MM.1S (cell line): Measurements from ENCODE around the gene MAGEA8.

Experiments used
- EZH2 ChIP-seq: fragments of 300-600 bp; sonication (generic); optimal IDR thresholded peaks from 2 replicates; pipeline ENCODE3; 2017; ENCODE audit warnings: low read depth, mild to moderate bottlenecking, antibody characterized with exemption, low read length, mixed read lengths
- EZH2phosphoT487 ChIP-seq: fragments of 300-600 bp; sonication (generic); IDR thresholded peaks from 2 replicates; pipeline ENCODE4 v1.6.1; 2018; ENCODE audit warnings: antibody characterized with exemption, low read length
- TF ChIP-seq, protein P1 (sequence below): fragments of 300-600 bp; sonication (generic); IDR thresholded peaks from 2 replicates; pipeline ENCODE4 v1.5.1; 2016; ENCODE audit warnings: antibody characterized with exemption, low read length, mixed read lengths

DNA sequence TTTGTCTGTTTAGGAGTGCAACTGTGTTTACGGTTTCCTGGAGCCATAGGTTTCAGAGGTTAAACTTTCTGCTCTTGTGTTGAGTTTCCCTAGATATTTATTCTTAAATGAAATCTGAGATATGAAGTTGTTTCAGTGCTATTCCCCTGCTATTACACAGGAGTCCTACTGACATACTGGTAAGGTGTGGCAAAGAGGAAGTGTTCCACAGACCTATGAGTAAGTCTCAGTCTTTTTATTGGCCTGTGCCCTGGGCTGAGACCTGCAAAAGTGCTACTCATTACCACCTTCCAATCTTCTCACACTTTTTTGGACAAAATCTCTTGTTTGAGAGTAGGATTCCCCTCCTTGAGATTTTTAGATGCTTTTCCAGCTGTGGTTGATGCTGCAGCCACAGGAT is 35.6 kb upstream of the MAGEA8 start:
- TF ChIP-seq EZH2, result no peak
- TF ChIP-seq, protein P1, sequence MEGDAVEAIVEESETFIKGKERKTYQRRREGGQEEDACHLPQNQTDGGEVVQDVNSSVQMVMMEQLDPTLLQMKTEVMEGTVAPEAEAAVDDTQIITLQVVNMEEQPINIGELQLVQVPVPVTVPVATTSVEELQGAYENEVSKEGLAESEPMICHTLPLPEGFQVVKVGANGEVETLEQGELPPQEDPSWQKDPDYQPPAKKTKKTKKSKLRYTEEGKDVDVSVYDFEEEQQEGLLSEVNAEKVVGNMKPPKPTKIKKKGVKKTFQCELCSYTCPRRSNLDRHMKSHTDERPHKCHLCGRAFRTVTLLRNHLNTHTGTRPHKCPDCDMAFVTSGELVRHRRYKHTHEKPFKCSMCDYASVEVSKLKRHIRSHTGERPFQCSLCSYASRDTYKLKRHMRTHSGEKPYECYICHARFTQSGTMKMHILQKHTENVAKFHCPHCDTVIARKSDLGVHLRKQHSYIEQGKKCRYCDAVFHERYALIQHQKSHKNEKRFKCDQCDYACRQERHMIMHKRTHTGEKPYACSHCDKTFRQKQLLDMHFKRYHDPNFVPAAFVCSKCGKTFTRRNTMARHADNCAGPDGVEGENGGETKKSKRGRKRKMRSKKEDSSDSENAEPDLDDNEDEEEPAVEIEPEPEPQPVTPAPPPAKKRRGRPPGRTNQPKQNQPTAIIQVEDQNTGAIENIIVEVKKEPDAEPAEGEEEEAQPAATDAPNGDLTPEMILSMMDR, result no peak
- no peak for TF ChIP-seq EZH2phosphoT487
